Measurements from ENCODE around the gene GPR37L1. TPM values are rescaled to one million over a fixed set of nuclear protein-coding genes. Genes with fewer than 3 reads are reported as not detected.
"Not testable (repeated sequence)": the region's sequence is repeated elsewhere in the genome, so short reads cannot be mapped to it uniquely, and the experiment has no call there.

The GPR37L1 gene
- total RNA-seq, 2 experiments from 2014 or later: not detected

- Mint-ChIP-seq H3K36me3 (ENCODE audit: low read depth) (peaks cover 14% of the 10 kb centered on the region), H3K4me1 (ENCODE audit: low read depth) (peaks cover 23% of the 10 kb centered on the region), H3K27me3 (ENCODE audit: low read depth) (no peaks in the 10 kb centered on the region), H3K9me3 (no peaks in the 10 kb centered on the region), H3K4me3 (peak overlapping the region; percentile 91), H3K27ac (peak overlapping the region; percentile 88)
- CTCF ChIA-PET: interaction anchor here (0.6 to 3.0 kb wide), 8 partner anchors 9 to 204 kb away, joined by 3 to 15 read pairs (median 6); partner anchors contain the start of gene PTPN7
- intact Hi-C loops (cut with micrococcal nuclease): loop anchor here (1.0 kb wide), 1 partner anchor 16 kb away; the partner anchor contains the start of gene PTPN7
- DNase-seq: peak; percentile 37
Measured at GRCh38 chr1:202143768-202144401, 21.2 kb downstream of the GPR37L1 start.

DNA sequence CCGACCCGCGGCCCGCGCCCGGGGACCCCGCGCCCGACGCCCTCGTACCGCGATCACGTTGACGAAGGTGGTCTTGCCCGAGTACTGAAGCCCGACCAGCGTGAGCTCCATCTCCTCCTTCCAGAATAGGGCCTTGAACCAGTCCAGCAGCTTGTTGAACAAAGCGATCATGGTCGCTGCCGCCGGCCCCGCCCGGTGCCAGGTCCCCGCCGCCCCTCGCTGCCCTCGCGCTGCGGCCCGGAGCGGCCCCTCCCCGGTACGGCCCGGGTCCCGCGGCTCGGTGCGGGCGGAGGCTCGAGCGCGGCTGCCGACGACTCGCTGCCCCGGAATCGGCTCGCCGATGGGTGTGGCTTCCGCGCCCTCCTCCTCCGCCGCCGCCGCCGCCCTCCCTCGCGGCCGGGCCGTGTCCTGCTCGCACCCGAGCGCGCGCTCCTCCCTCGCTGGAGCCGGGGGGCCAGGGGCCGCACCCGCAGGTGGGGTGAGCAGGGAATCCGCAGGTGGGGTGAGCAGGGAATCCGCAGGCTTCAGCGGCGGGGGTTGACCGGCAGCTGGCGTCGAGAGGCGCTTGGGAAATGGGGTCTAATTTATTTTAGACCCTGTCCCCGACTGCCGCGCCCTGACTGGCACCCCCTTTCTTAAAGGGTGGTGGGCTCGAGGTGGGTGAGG is 21.8 kb downstream of the GPR37L1 start, which contains the start of gene ARL8A:
ARL8A (minus strand) TSS at position 336 of the 666 bp plus-strand sequence; CDS start at position 171, 165 bp downstream.
- Mint-ChIP-seq H3K27me3 (ENCODE audit: low read depth) (no peaks in the 10 kb centered on the region), H3K27ac (peak within 1 kb of the TSS; percentile 88), H3K4me3 (peak within 1 kb of the TSS; percentile 91), H3K4me1 (ENCODE audit: low read depth) (peaks cover 23% of the 10 kb centered on the region), H3K9me3 (no peaks in the 10 kb centered on the region), H3K36me3 (ENCODE audit: low read depth) (peaks cover 19% of the 10 kb centered on the region)
- peak; percentile 74 for DNase-seq
- intact Hi-C loops (cut with micrococcal nuclease): loop anchor here (1.0 kb wide), 1 partner anchor 11 kb away; no protein-coding TSS in a partner anchor
- CTCF ChIA-PET: interaction anchor here (1.7 to 3.0 kb wide), 3 partner anchors 9 to 16 kb away, joined by 10 to 15 read pairs (median 11); partner anchors contain the start of gene PTPN7

DNA sequence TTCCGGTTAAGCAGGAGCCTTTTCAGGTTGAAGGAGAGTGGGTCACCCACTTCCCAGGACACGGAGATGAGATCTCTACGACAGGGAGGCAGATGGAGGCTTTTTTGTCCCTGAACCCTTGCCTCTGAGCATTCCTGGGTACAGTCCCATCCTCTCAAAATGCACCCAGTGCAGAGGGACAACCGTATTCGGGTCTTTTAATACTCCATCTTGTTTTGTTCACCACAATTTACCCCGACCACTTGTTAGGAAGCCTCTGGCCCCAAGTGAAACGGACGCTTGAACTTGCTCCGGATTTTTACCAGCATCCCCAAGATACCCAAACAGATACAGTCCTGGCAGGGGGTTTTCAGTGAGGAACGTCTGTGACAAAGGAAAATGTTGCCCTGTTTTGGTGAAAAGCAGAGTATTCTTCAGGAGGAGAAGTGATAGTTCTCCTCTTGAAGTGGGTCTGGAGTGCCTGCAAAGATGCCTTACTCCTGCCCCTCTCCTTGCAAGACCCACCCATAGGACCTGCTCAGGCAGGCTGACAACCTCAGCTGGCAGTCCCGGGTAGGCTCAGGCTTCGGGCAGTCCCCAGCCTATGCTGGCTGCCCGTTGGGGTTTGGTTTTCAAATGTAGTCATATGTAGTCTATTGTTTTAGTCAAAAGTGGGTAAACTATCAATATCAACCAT is 22.5 kb downstream of the GPR37L1 start:
- DNase-seq: peak; percentile 42
- CTCF ChIA-PET: interaction anchor here (1.4 to 3.2 kb wide), 4 partner anchors 10 to 145 kb away, joined by 4 to 15 read pairs (median 11); partner anchors contain the start of gene PTPN7

DNA sequence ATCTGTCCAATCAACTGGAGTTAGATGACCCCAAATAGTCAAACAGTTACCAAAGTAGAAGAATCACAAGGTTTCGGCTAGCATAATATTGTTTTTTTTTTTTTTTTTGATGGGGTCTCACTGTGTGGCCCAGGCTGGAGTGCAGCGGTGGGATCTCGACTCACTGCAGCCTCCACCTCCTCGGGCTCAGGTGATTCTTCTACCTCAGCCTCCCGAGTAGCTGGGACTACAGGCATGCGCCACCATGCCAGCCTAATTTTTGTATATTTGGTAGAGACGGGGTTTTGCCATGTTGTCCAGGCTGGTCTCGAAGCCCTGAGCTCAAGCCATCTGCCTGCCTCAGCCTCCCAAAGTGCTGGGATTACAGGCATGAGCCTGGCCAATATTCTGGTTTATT is 23.0 kb downstream of the GPR37L1 start:
- Mint-ChIP-seq H3K27ac (peak overlapping the region; percentile 76), H3K36me3 (ENCODE audit: low read depth) (peaks cover 24% of the 10 kb centered on the region), H3K4me3 (peak overlapping the region; percentile 71), H3K4me1 (ENCODE audit: low read depth) (peaks cover 23% of the 10 kb centered on the region)
- H3K27me3 Mint-ChIP-seq (ENCODE audit: low read depth); H3K9me3 Mint-ChIP-seq; DNase-seq: not testable (repeated sequence)
- CTCF ChIA-PET: interaction anchor here (0.7 to 3.2 kb wide), 4 partner anchors 10 to 146 kb away, joined by 3 to 13 read pairs (median 6); partner anchors contain the start of gene PTPN7
- intact Hi-C loops (cut with micrococcal nuclease): loop anchor here (1.0 kb wide), 1 partner anchor 10 kb away; no protein-coding TSS in a partner anchor

More for the DNA sequence above, 22.5 kb downstream of the GPR37L1 start:
- Mint-ChIP-seq H3K36me3 (ENCODE audit: low read depth) (peaks cover 21% of the 10 kb centered on the region), H3K4me1 (ENCODE audit: low read depth) (peaks cover 23% of the 10 kb centered on the region), H3K27me3 (ENCODE audit: low read depth) (no peaks in the 10 kb centered on the region), H3K9me3 (no peaks in the 10 kb centered on the region), H3K4me3 (peak overlapping the region; percentile 71), H3K27ac (peak overlapping the region; percentile 76)
- intact Hi-C loops (cut with micrococcal nuclease): loop anchor here (1.0 kb wide), 1 partner anchor 10 kb away; no protein-coding TSS in a partner anchor

- CTCF ChIA-PET: interaction anchor here (0.7 to 3.2 kb wide), 5 partner anchors 9 to 146 kb away, joined by 3 to 13 read pairs (median 9); partner anchors contain the start of gene PTPN7
- Mint-ChIP-seq H3K4me3 (no peak overlapping the region), H3K36me3 (ENCODE audit: low read depth) (peaks cover 30% of the 10 kb centered on the region), H3K27ac (no peak overlapping the region), H3K9me3 (no peaks in the 10 kb centered on the region), H3K4me1 (ENCODE audit: low read depth) (peaks cover 23% of the 10 kb centered on the region), H3K27me3 (ENCODE audit: low read depth) (no peaks in the 10 kb centered on the region)
- no peak for DNase-seq
- intact Hi-C loops (cut with micrococcal nuclease): no loop called here
Measured at GRCh38 chr1:202146279-202146678, 23.6 kb downstream of the GPR37L1 start.

GRCh38 chr1:202146993-202147392 is 24.3 kb downstream of the GPR37L1 start:
- no peaks in the 10 kb centered on the region for H3K9me3 Mint-ChIP-seq
- peaks cover 21% of the 10 kb centered on the region for H3K4me1 Mint-ChIP-seq (ENCODE audit: low read depth)
- no peaks in the 10 kb centered on the region for H3K27me3 Mint-ChIP-seq (ENCODE audit: low read depth)
- CTCF ChIA-PET: interaction anchor here (1.4 to 3.2 kb wide), 4 partner anchors 8 to 147 kb away, joined by 4 to 13 read pairs (median 10); partner anchors contain the start of gene PTPN7
- DNase-seq: no peak
- no peak overlapping the region for H3K27ac Mint-ChIP-seq
- H3K4me3 Mint-ChIP-seq: no peak overlapping the region
- intact Hi-C loops (cut with micrococcal nuclease): no loop called here
- H3K36me3 Mint-ChIP-seq (ENCODE audit: low read depth): peaks cover 31% of the 10 kb centered on the region

- Mint-ChIP-seq H3K4me1 (ENCODE audit: low read depth) (peaks cover 12% of the 10 kb centered on the region), H3K4me3 (no peak overlapping the region), H3K27ac (no peak overlapping the region), H3K36me3 (ENCODE audit: low read depth) (peaks cover 40% of the 10 kb centered on the region), H3K9me3 (no peaks in the 10 kb centered on the region), H3K27me3 (ENCODE audit: low read depth) (no peaks in the 10 kb centered on the region)
- intact Hi-C loops (cut with micrococcal nuclease): no loop called here
- CTCF ChIA-PET: interaction anchor here (1.2 to 3.2 kb wide), 3 partner anchors 12 to 180 kb away, joined by 3 to 13 read pairs (median 10); partner anchors contain the start of gene PTPN7
- no peak for DNase-seq
Measured at GRCh38 chr1:202148391-202148790, 25.7 kb downstream of the GPR37L1 start.

DNA sequence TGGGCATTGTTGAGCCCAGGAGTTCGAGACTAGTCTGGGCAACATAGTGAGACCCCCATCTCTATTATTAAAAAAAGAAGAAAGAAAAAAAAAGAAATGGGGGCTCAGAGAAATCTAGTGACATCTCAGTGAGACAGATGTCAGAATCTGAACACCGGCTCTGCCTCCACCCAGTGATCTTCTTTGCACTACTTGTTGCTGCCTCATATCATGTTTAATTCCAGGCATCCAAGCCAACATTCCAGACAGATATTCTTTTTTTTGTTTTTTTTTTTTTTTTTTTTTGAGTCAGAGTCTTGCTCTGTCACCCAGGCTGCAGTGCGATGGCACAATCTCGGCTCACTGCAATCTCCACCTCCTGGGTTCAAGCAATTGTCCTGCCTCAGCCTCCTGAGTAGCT is 26.8 kb downstream of the GPR37L1 start:
- no peaks in the 10 kb centered on the region for H3K9me3 Mint-ChIP-seq
- CTCF ChIA-PET: interaction anchor here (1.6 kb wide), 1 partner anchor 14 kb away, joined by 4 read pairs; no protein-coding TSS in a partner anchor
- H3K27me3 Mint-ChIP-seq (ENCODE audit: low read depth): no peaks in the 10 kb centered on the region
- no peak overlapping the region for H3K27ac Mint-ChIP-seq
- H3K4me3 Mint-ChIP-seq: no peak overlapping the region
- intact Hi-C loops (cut with micrococcal nuclease): no loop called here
- peaks cover 43% of the 10 kb centered on the region for H3K36me3 Mint-ChIP-seq (ENCODE audit: low read depth)
- peaks cover 12% of the 10 kb centered on the region for H3K4me1 Mint-ChIP-seq (ENCODE audit: low read depth)
- DNase-seq: no peak

GRCh38 chr1:202150187-202150586 is 27.5 kb downstream of the GPR37L1 start:
- DNase-seq: no peak
- no peak overlapping the region for H3K27ac Mint-ChIP-seq
- peaks cover 49% of the 10 kb centered on the region for H3K36me3 Mint-ChIP-seq (ENCODE audit: low read depth)
- H3K9me3 Mint-ChIP-seq: no peaks in the 10 kb centered on the region
- intact Hi-C loops (cut with micrococcal nuclease): no loop called here
- peaks cover 16% of the 10 kb centered on the region for H3K4me1 Mint-ChIP-seq (ENCODE audit: low read depth)
- no peak overlapping the region for H3K4me3 Mint-ChIP-seq
- CTCF ChIA-PET: interaction anchor here (1.6 kb wide), 1 partner anchor 15 kb away, joined by 4 read pairs; no protein-coding TSS in a partner anchor
- no peaks in the 10 kb centered on the region for H3K27me3 Mint-ChIP-seq (ENCODE audit: low read depth)

- H3K27ac Mint-ChIP-seq: no peak overlapping the region
- CTCF ChIA-PET: interaction anchor here (1.6 kb wide), 1 partner anchor 15 kb away, joined by 4 read pairs; no protein-coding TSS in a partner anchor
- intact Hi-C loops (cut with micrococcal nuclease): no loop called here
- H3K4me3 Mint-ChIP-seq: no peak overlapping the region
- H3K9me3 Mint-ChIP-seq: no peaks in the 10 kb centered on the region
- no peaks in the 10 kb centered on the region for H3K27me3 Mint-ChIP-seq (ENCODE audit: low read depth)
- H3K36me3 Mint-ChIP-seq (ENCODE audit: low read depth): peaks cover 52% of the 10 kb centered on the region
- H3K4me1 Mint-ChIP-seq (ENCODE audit: low read depth): peaks cover 16% of the 10 kb centered on the region
- no peak for DNase-seq
Measured at GRCh38 chr1:202150602-202151001, 27.9 kb downstream of the GPR37L1 start.

DNA sequence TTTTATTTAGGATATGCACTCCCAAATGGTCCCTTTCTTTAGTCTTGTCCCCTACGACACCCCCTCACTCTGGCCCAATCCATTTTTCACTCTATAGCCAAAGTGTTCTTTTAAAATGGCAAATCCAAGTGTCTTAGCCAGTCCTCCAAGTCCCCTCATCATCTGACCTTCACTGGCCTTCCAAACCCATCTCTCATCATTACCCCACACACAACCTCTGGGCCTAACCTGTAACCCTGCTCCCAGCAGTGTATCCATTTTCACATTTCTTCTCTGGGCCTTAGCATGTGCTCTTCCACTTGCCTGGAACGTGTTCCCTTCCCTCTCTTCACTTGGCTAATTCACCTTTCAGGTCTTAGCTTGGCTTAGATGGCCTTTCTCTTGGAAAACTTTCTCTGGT is 28.3 kb downstream of the GPR37L1 start:
- intact Hi-C loops (cut with micrococcal nuclease): no loop called here
- peak overlapping the region; percentile 2 for H3K27ac Mint-ChIP-seq
- no peak overlapping the region for H3K4me3 Mint-ChIP-seq
- CTCF ChIA-PET: interaction anchor here (1.6 kb wide), 1 partner anchor 15 kb away, joined by 4 read pairs; no protein-coding TSS in a partner anchor
- H3K4me1 Mint-ChIP-seq (ENCODE audit: low read depth): peaks cover 18% of the 10 kb centered on the region
- no peaks in the 10 kb centered on the region for H3K27me3 Mint-ChIP-seq (ENCODE audit: low read depth)
- no peak for DNase-seq
- peaks cover 54% of the 10 kb centered on the region for H3K36me3 Mint-ChIP-seq (ENCODE audit: low read depth)
- H3K9me3 Mint-ChIP-seq: no peaks in the 10 kb centered on the region
